HepG2 (cell line): ENCODE data around the gene CLIP2. TPM values are rescaled to one million over a fixed set of nuclear protein-coding genes. Genes with fewer than 3 reads are reported as not detected.

Source experiments
- AKAP8 ChIP-seq: sonication (generic); formaldehyde crosslinking; IDR thresholded peaks from 2 replicates; pipeline ENCODE4 v1.5.1; 2020; ENCODE audit warnings: mild to moderate bottlenecking, missing genetic modification reagents
- CHD2 ChIP-seq: IDR thresholded peaks from 2 replicates; pipeline ENCODE4 v1.6.1; 2011; ENCODE audit warnings: low read depth, low read length, improper control_type of control experiment
- FOXO1 ChIP-seq: sonication (generic); formaldehyde crosslinking; IDR thresholded peaks from 2 replicates; pipeline ENCODE4 v1.4.0; 2020; ENCODE audit warnings: missing genetic modification reagents
- MXI1 ChIP-seq: IDR thresholded peaks from 3 replicates; pipeline ENCODE4 v1.6.1; 2012; ENCODE audit warnings: low read depth, low read length, inconsistent platforms, borderline replicate concordance
- MZF1 ChIP-seq: sonication (generic); formaldehyde crosslinking; IDR thresholded peaks from 2 replicates; pipeline ENCODE4 v1.8.1; 2023; ENCODE audit warnings: mild to moderate bottlenecking, missing genetic modification reagents, borderline replicate concordance
- NAIF1 ChIP-seq: sonication (generic); formaldehyde crosslinking; IDR thresholded peaks from 2 replicates; pipeline ENCODE4 v1.5.0; 2020; ENCODE audit warnings: mild to moderate bottlenecking, missing genetic modification reagents, borderline replicate concordance
- PAX8 ChIP-seq: sonication (generic); formaldehyde crosslinking; IDR thresholded peaks from 2 replicates; pipeline ENCODE4 v1.8.0; 2022; ENCODE audit warnings: mild to moderate bottlenecking, missing genetic modification reagents, borderline replicate concordance
- SALL1 ChIP-seq: sonication (generic); formaldehyde crosslinking; IDR thresholded peaks from 2 replicates; pipeline ENCODE4 v1.8.0; 2022; ENCODE audit warnings: mild to moderate bottlenecking, missing genetic modification reagents
- SMARCC2 ChIP-seq: fragments of 450-650 bp; IDR thresholded peaks from 2 replicates; pipeline ENCODE4 v1.6.1; 2017; ENCODE audit warnings: antibody characterized with exemption, mild to moderate bottlenecking
- TCF7 ChIP-seq: sonication (generic); IDR thresholded peaks from 2 replicates; pipeline ENCODE4 v1.6.1; 2016; ENCODE audit warnings: antibody characterized with exemption, low read depth
- TEAD2 ChIP-seq: sonication (generic); formaldehyde crosslinking; IDR thresholded peaks from 2 replicates; pipeline ENCODE4 v1.9.0; 2021; ENCODE audit warnings: missing genetic modification reagents
- ZNF263 ChIP-seq: sonication (generic); formaldehyde crosslinking; IDR thresholded peaks from 2 replicates; pipeline ENCODE4 v1.4.0; 2020; ENCODE audit warnings: missing genetic modification reagents
- ZNF441 ChIP-seq: sonication (generic); formaldehyde crosslinking; IDR thresholded peaks from 2 replicates; pipeline ENCODE4 v1.7.0; 2021; ENCODE audit warnings: missing genetic modification reagents, borderline replicate concordance
- polyA plus RNA-seq, 8 experiments: library from polyadenylated mRNA; depleted of rRNA in 3 of 8; stranded (reverse) in 7 of 8; unstranded in 1 of 8; fragments of >200 nt; fragmentation: Illumina TruSeq in 4 of 8; extraction: Trizol in 4 of 8; gene quantifications; 2 replicates each; pipeline versions ENCODE4 v1.2.1 to v1.2.3, GENCODE V29; 2011 to 2016; ENCODE audit warnings: low read depth in 4 of 8, missing spikeins in 1 of 8, mixed read lengths in 1 of 8; ENCODE audit not compliant: insufficient read depth in 1 of 8
- total RNA-seq, 5 experiments: library from RNA; depleted of rRNA; stranded (reverse); fragments of >200 nt; fragmentation: Illumina TruSeq; extraction: Trizol; gene quantifications; 2 replicates each; pipeline ENCODE4 v1.2.3, GENCODE V29; 2016; ENCODE audit warnings: low read depth in 1 of 5
- TF ChIP-seq, protein P1 (sequence below): sonication (generic); formaldehyde crosslinking; IDR thresholded peaks from 2 replicates; pipeline ENCODE4 v1.4.0; 2020; ENCODE audit warnings: missing genetic modification reagents
- TF ChIP-seq, protein P2 (sequence below): sonication (generic); formaldehyde crosslinking; IDR thresholded peaks from 2 replicates; pipeline ENCODE4 v1.8.1; 2023; ENCODE audit warnings: mild to moderate bottlenecking, moderate library complexity, missing genetic modification reagents
- TF ChIP-seq, protein P3 (sequence below): sonication (generic); formaldehyde crosslinking; IDR thresholded peaks from 2 replicates; pipeline ENCODE4 v1.5.0; 2020; ENCODE audit warnings: missing genetic modification reagents, mild to moderate bottlenecking, borderline replicate concordance
- TF ChIP-seq, protein P4 (sequence below): sonication (generic); formaldehyde crosslinking; IDR thresholded peaks from 2 replicates; pipeline ENCODE4 v1.4.0; 2020; ENCODE audit warnings: mild to moderate bottlenecking, missing genetic modification reagents, borderline replicate concordance

CLIP2 gene
- total and polyA plus RNA-seq, 2 of the 13 experiments (the other 11 are each of a cell fraction or from before 2014, with no cell fraction given) = 6.5 to 17.4 TPM

DNA sequence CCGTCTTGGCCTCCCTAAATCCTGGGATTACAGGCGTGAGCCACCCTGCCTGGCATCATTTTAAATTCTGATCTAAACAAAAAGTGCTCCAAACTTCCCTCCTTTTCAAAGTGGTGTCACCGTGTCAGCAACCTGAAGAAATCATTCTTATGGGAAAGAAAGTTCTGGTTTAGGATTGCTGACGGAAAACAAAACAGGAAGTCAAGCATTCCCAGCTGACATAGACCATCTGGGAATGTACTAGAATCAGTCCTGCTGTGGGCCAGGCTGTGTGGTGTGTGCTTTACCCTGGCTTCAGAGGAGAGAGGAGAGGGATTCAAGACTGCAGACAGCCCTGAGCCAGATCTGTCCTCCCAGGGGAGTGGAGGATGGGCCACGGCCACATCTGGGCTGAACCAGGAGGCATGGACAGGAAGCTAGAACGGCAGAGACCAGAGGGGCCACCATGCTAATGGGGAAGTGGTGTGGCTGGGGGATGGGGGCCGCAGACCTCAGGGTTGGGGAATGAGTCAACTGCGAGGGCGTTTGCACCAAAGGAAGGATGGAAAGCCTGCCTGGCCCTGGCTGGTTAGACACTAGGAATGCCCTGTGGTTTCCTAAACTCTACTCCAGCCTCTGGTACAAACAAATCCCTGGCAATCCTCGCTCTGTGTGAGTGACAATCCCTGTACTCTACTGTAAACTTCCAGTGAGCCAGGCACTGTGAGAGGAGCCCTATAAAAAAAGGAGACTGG, 16.7 kb upstream of the CLIP2 start (continued):
- TF ChIP-seq TEAD2 (CRISPR knock-in tag) (no peak), CHD2 (no peak), TCF7 (no peak), ZNF441 (CRISPR knock-in tag) (no peak), SALL1 (peak; percentile 30), FOXO1 (CRISPR knock-in tag) (no peak), NAIF1 (CRISPR knock-in tag) (no peak), ZNF263 (CRISPR knock-in tag) (peak; percentile 34; the same call in 1 of the 2 replicates), MZF1 (CRISPR knock-in tag) (no peak), MXI1 (no peak), PAX8 (CRISPR knock-in tag) (no peak), AKAP8 (CRISPR knock-in tag) (0 out of 2 replicates have a peak, but pooled peaks have one; percentile 37), SMARCC2 (no peak)
- TF ChIP-seq, protein P1, sequence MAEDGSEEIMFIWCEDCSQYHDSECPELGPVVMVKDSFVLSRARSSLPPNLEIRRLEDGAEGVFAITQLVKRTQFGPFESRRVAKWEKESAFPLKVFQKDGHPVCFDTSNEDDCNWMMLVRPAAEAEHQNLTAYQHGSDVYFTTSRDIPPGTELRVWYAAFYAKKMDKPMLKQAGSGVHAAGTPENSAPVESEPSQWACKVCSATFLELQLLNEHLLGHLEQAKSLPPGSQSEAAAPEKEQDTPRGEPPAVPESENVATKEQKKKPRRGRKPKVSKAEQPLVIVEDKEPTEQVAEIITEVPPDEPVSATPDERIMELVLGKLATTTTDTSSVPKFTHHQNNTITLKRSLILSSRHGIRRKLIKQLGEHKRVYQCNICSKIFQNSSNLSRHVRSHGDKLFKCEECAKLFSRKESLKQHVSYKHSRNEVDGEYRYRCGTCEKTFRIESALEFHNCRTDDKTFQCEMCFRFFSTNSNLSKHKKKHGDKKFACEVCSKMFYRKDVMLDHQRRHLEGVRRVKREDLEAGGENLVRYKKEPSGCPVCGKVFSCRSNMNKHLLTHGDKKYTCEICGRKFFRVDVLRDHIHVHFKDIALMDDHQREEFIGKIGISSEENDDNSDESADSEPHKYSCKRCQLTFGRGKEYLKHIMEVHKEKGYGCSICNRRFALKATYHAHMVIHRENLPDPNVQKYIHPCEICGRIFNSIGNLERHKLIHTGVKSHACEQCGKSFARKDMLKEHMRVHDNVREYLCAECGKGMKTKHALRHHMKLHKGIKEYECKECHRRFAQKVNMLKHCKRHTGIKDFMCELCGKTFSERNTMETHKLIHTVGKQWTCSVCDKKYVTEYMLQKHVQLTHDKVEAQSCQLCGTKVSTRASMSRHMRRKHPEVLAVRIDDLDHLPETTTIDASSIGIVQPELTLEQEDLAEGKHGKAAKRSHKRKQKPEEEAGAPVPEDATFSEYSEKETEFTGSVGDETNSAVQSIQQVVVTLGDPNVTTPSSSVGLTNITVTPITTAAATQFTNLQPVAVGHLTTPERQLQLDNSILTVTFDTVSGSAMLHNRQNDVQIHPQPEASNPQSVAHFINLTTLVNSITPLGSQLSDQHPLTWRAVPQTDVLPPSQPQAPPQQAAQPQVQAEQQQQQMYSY (CRISPR knock-in tag) = no peak; the same call in 1 of the 2 replicates
- TF ChIP-seq, protein P2, sequence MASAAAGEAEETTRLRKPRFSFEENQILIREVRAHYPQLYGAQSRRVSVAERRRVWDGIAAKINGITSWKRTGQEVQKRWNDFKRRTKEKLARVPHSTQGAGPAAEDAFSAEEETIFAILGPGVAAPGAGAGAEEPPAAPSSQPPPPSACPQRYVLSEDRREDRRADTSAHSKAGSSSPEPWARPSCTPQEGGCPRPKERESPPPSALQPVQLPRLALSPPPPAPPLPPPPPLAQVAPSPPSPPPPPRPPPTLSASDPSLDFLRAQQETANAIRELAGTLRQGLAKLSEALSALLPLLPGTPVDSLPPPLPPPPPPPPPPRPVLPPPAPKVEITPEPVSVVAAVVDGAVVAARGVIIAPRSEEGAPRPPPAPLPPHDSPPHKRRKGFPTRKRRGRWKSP (CRISPR knock-in tag) = no peak
- TF ChIP-seq, protein P3, sequence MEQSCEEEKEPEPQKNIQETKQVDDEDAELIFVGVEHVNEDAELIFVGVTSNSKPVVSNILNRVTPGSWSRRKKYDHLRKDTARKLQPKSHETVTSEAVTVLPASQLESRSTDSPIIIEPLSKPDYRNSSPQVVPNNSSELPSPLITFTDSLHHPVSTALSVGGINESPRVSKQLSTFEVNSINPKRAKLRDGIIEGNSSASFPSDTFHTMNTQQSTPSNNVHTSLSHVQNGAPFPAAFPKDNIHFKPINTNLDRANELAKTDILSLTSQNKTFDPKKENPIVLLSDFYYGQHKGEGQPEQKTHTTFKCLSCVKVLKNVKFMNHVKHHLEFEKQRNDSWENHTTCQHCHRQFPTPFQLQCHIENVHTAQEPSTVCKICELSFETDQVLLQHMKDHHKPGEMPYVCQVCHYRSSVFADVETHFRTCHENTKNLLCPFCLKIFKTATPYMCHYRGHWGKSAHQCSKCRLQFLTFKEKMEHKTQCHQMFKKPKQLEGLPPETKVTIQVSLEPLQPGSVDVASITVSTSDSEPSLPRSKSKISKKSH (CRISPR knock-in tag) = no peak
- TF ChIP-seq, protein P4, sequence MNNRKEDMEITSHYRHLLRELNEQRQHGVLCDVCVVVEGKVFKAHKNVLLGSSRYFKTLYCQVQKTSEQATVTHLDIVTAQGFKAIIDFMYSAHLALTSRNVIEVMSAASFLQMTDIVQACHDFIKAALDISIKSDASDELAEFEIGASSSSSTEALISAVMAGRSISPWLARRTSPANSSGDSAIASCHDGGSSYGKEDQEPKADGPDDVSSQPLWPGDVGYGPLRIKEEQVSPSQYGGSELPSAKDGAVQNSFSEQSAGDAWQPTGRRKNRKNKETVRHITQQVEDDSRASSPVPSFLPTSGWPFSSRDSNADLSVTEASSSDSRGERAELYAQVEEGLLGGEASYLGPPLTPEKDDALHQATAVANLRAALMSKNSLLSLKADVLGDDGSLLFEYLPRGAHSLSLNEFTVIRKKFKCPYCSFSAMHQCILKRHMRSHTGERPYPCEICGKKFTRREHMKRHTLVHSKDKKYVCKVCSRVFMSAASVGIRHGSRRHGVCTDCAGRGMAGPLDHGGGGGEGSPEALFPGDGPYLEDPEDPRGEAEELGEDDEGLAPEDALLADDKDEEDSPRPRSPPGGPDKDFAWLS (CRISPR knock-in tag) = no peak
